Stimulated activated CD4-positive, alpha-beta T cell treated with anti-CD3 and anti-CD28 coated beads, TNF-alpha, amount 100 ng/mL, for 4 hours (primary cell): ENCODE measurements around the gene RGSL1.
"Not testable (repeated sequence)": the region's sequence is repeated elsewhere in the genome, so short reads cannot be mapped to it uniquely, and the experiment has no call there.

Experiments used
- DNase-seq, 3 experiments: peaks; one replicate each; pipeline ENCODE4 v3.0.0-alpha.2; 2020; ENCODE audit warnings: low read depth in 3 of 3

The RGSL1 gene

GRCh38 chr1:182446033-182446669 is 3.8 kb upstream of the RGSL1 start:
- DNase-seq, result no peak

GRCh38 chr1:182447124-182447523 is 2.8 kb upstream of the RGSL1 start:
- not testable (repeated sequence) for DNase-seq

- DNase-seq, result no peak
Observed at GRCh38 chr1:182447660-182448059, 2.3 kb upstream of the RGSL1 start.

GRCh38 chr1:182453631-182454030 is 3.7 kb downstream of the RGSL1 start:
- DNase-seq, result no peak

GRCh38 chr1:182457844-182458243 is 7.9 kb downstream of the RGSL1 start:
- DNase-seq, result no peak

- DNase-seq, result no peak
Observed at GRCh38 chr1:182459949-182460348, 10.0 kb downstream of the RGSL1 start.

- no peak for DNase-seq
Observed at GRCh38 chr1:182460550-182460951, 10.6 kb downstream of the RGSL1 start.

- no peak for DNase-seq
Observed at GRCh38 chr1:182473556-182473955, 23.6 kb downstream of the RGSL1 start.

GRCh38 chr1:182476625-182477024 is 26.7 kb downstream of the RGSL1 start:
- no peak for DNase-seq

- no peak for DNase-seq
Observed at GRCh38 chr1:182478238-182478637, 28.3 kb downstream of the RGSL1 start.

- no peak for DNase-seq
Observed at GRCh38 chr1:182484067-182484466, 34.1 kb downstream of the RGSL1 start.

- no peak for DNase-seq
Observed at GRCh38 chr1:182484531-182485257, 34.7 kb downstream of the RGSL1 start.

GRCh38 chr1:182485861-182486260 is 35.9 kb downstream of the RGSL1 start:
- DNase-seq, result no peak

- DNase-seq, result no peak
Observed at GRCh38 chr1:182488803-182489202, 38.9 kb downstream of the RGSL1 start.

GRCh38 chr1:182493063-182493462 is 43.1 kb downstream of the RGSL1 start:
- DNase-seq, result no peak

GRCh38 chr1:182495002-182495401 is 45.1 kb downstream of the RGSL1 start:
- no peak for DNase-seq

GRCh38 chr1:182495693-182496092 is 45.7 kb downstream of the RGSL1 start:
- no peak for DNase-seq

- no peak for DNase-seq
Observed at GRCh38 chr1:182507685-182508084, 57.7 kb downstream of the RGSL1 start.

GRCh38 chr1:182515556-182515955 is 65.6 kb downstream of the RGSL1 start:
- DNase-seq, result no peak

- no peak for DNase-seq
Observed at GRCh38 chr1:182520736-182521135, 70.8 kb downstream of the RGSL1 start.

GRCh38 chr1:182525342-182525741 is 75.4 kb downstream of the RGSL1 start:
- DNase-seq, result no peak

- no peak for DNase-seq
Observed at GRCh38 chr1:182527680-182528079, 77.7 kb downstream of the RGSL1 start.

- DNase-seq, result not testable (repeated sequence)
Observed at GRCh38 chr1:182528206-182528605, 78.3 kb downstream of the RGSL1 start.

GRCh38 chr1:182533896-182534295 is 84.0 kb downstream of the RGSL1 start:
- DNase-seq, result no peak
